Prostate gland (tissue), 2 donors: ENCODE data around the gene VAC14.

ENCODE experiments used
- POLR2AphosphoS5 ChIP-seq: sonication (generic); formaldehyde crosslinking; IDR thresholded peaks from one replicate; pipeline ENCODE4 v1.6.1; 2017; ENCODE audit warnings: antibody characterized with exemption
- TF ChIP-seq, protein P1 (sequence below), 4 experiments: fragments of 200-600 bp in 2 of 4; fragments of 450-650 bp in 2 of 4; sonication (generic) in 2 of 4; IDR thresholded peaks; 1 replicate in 3 of 4; 2 replicates in 1 of 4; pipeline ENCODE4 v1.5.1; 2016 to 2019; ENCODE audit warnings: antibody characterized with exemption in 4 of 4, mild to moderate bottlenecking in 2 of 4, moderate library complexity in 2 of 4

DNA sequence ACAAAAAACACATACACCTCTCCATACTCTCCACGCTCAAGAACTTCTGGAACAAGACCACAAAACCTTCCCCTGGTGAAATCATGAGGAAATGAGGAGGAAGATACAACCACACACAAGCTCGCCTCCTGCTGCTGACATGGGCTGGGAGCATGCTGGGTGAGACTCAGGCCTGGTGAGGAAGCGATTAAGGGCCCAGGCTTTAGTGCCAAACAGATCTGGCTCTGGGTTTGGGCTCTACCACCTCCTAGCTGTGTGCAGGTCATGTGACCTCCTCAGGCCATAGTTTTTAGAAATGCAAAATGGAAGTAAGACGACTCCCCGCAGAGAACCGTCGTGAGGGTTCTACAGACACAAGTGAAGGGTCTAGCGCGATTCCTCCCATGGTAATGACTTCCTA lies 41.3 kb downstream of the VAC14 start:
- TF ChIP-seq, protein P1, sequence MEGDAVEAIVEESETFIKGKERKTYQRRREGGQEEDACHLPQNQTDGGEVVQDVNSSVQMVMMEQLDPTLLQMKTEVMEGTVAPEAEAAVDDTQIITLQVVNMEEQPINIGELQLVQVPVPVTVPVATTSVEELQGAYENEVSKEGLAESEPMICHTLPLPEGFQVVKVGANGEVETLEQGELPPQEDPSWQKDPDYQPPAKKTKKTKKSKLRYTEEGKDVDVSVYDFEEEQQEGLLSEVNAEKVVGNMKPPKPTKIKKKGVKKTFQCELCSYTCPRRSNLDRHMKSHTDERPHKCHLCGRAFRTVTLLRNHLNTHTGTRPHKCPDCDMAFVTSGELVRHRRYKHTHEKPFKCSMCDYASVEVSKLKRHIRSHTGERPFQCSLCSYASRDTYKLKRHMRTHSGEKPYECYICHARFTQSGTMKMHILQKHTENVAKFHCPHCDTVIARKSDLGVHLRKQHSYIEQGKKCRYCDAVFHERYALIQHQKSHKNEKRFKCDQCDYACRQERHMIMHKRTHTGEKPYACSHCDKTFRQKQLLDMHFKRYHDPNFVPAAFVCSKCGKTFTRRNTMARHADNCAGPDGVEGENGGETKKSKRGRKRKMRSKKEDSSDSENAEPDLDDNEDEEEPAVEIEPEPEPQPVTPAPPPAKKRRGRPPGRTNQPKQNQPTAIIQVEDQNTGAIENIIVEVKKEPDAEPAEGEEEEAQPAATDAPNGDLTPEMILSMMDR (IDR thresholded peaks at IDR 0.05), result no peak
- TF ChIP-seq POLR2AphosphoS5, result no peak
